Measurements from ENCODE around the gene RAB1B. TPM values are rescaled to one million over a fixed set of nuclear protein-coding genes. Genes with fewer than 3 reads are reported as not detected.

The RAB1B gene
- total and polyA plus RNA-seq, 10 of the 15 experiments (the other 5 are each of a cell fraction or from before 2014, with no cell fraction given): 10.4 to 193 (median 96.9) TPM

- TF ChIP-seq ATF3 (IDR thresholded peaks at IDR 0.05; ENCODE audit: borderline replicate concordance, extremely low read depth, low read depth, low read length) (no peak), CREM (IDR thresholded peaks at IDR 0.05; ENCODE audit: low read depth) (no peak), SIN3A (IDR thresholded peaks at IDR 0.05; ENCODE audit: low read depth, low read length) (no peak), SUZ12 (IDR thresholded peaks at IDR 0.05; ENCODE audit: unreplicated experiment) (no peak), MAX (IDR thresholded peaks at IDR 0.05; ENCODE audit: low read depth, low read length) (peak; percentile 22; the same call in 1 of the 2 replicates), RB1 (IDR thresholded peaks at IDR 0.05; ENCODE audit: borderline replicate concordance) (no peak), RCOR1 (conservative IDR thresholded peaks at IDR 0.05; ENCODE audit: low read depth, low read length) (no peak), POLR2A (IDR thresholded peaks at IDR 0.05; ENCODE audit: low read depth, low read length) (peak; percentile 26), WRNIP1 (IDR thresholded peaks at IDR 0.05; ENCODE audit: borderline replicate concordance, low read depth, low read length) (no peak)
Measured at GRCh38 chr11:66312549-66313320, 44.3 kb downstream of the RAB1B start (continued).
